T-helper 2 cell treated with Interferon-gamma antibody and Interleukin-4, amounts not matched to agents 100 ng/mL and 5 ng/mL, for 36 hours (primary cell): ENCODE measurements around the gene C11orf42. TPM values are rescaled to one million over a fixed set of nuclear protein-coding genes. Genes with fewer than 3 reads are reported as not detected.
"Not testable (repeated sequence)": the region's sequence is repeated elsewhere in the genome, so short reads cannot be mapped to it uniquely, and the experiment has no call there.

Experiments used
- intact Hi-C: fragments of 100-400 bp; cut with micrococcal nuclease; formaldehyde crosslinking; loops from one replicate; pipeline ENCODE4 v1.15.1; 2023
- total RNA-seq: library from RNA; stranded (reverse); gene quantifications from 2 replicates; pipeline ENCODE4 v1.2.3, GENCODE V29; 2022

C11orf42 gene
- total RNA-seq, 1 donor from 2014 or later: not detected

GRCh38 chr11:6219359-6219758 lies 14.0 kb downstream of the C11orf42 start:
- intact Hi-C loops: no loop called here

- intact Hi-C loops: no loop called here
Measured at GRCh38 chr11:6223854-6224253, 18.5 kb downstream of the C11orf42 start.

GRCh38 chr11:6224421-6224820 lies 19.1 kb downstream of the C11orf42 start:
- intact Hi-C loops: no loop called here

- intact Hi-C loops: no loop called here
Measured at GRCh38 chr11:6225024-6225423, 19.7 kb downstream of the C11orf42 start.

- intact Hi-C loops: no loop called here
Measured at GRCh38 chr11:6225896-6226295, 20.5 kb downstream of the C11orf42 start.

GRCh38 chr11:6228520-6228919 lies 23.2 kb downstream of the C11orf42 start:
- intact Hi-C loops: no loop called here

GRCh38 chr11:6229911-6230310 lies 24.6 kb downstream of the C11orf42 start:
- intact Hi-C loops: loop anchor here (10.0 kb wide), 3 partner anchors 545 to 1625 kb away; partner anchors contain the start of genes TRIM22, TRIM34, TRIM5 and TRIM68

- intact Hi-C loops: loop anchor here (10.0 kb wide), 3 partner anchors 548 to 1628 kb away; partner anchors contain the start of genes TRIM22, TRIM34, TRIM5 and TRIM68
Measured at GRCh38 chr11:6232899-6233298, 27.5 kb downstream of the C11orf42 start.

GRCh38 chr11:6233984-6234386 lies 28.6 kb downstream of the C11orf42 start:
- intact Hi-C loops: loop anchor here (1.0 to 10.0 kb wide), 10 partner anchors 31 to 1629 kb away; partner anchors contain the start of genes ARFIP2, CAVIN3, ILK and MRPL17

- intact Hi-C loops: loop anchor here (1.0 to 10.0 kb wide), 10 partner anchors 32 to 1630 kb away; partner anchors contain the start of genes ARFIP2, CAVIN3, ILK and MRPL17
Measured at GRCh38 chr11:6234387-6235107, 29.2 kb downstream of the C11orf42 start, which contains the start of gene FHIP1B. TSS of gene FHIP1B (minus strand) at chr11:6234636. CDS start at chr11:6224516, 10,120 bp downstream.

GRCh38 chr11:6237266-6237665 lies 31.9 kb downstream of the C11orf42 start:
- intact Hi-C loops: loop anchor here (10.0 kb wide), 3 partner anchors 552 to 1632 kb away; partner anchors contain the start of genes TRIM22, TRIM34, TRIM5 and TRIM68

GRCh38 chr11:6237761-6238302 lies 32.5 kb downstream of the C11orf42 start:
- intact Hi-C loops: loop anchor here (10.0 kb wide), 3 partner anchors 553 to 1633 kb away; partner anchors contain the start of genes TRIM22, TRIM34, TRIM5 and TRIM68

- intact Hi-C loops: loop anchor here (10.0 kb wide), 3 partner anchors 554 to 1634 kb away; partner anchors contain the start of genes TRIM22, TRIM34, TRIM5 and TRIM68
Measured at GRCh38 chr11:6238902-6239301, 33.5 kb downstream of the C11orf42 start, which contains the start of gene CNGA4. TSS of gene CNGA4 (plus strand) at chr11:6239089. CDS start at chr11:6239207, 118 bp downstream.

GRCh38 chr11:6240139-6240538 lies 34.8 kb downstream of the C11orf42 start:
- intact Hi-C loops: no loop called here

GRCh38 chr11:6240781-6241180 lies 35.4 kb downstream of the C11orf42 start:
- intact Hi-C loops: no loop called here

- intact Hi-C loops: no loop called here
Measured at GRCh38 chr11:6241316-6241715, 36.0 kb downstream of the C11orf42 start.

GRCh38 chr11:6245536-6245935 lies 40.2 kb downstream of the C11orf42 start:
- intact Hi-C loops: no loop called here

- intact Hi-C loops: no loop called here
Measured at GRCh38 chr11:6248248-6248647, 42.9 kb downstream of the C11orf42 start.

GRCh38 chr11:6248897-6249296 lies 43.5 kb downstream of the C11orf42 start:
- intact Hi-C loops: not testable (repeated sequence)

GRCh38 chr11:6249770-6250555 lies 44.6 kb downstream of the C11orf42 start:
- intact Hi-C loops: no loop called here

- intact Hi-C loops: loop anchor here (1.0 kb wide), 1 partner anchor 102 kb away; no protein-coding TSS in a partner anchor
Measured at GRCh38 chr11:6251120-6251733, 45.9 kb downstream of the C11orf42 start.
